Stomach (tissue), 9 donors: Measurements from ENCODE around the gene FRY. TPM values are rescaled to one million over a fixed set of nuclear protein-coding genes. Genes with fewer than 3 reads are reported as not detected.

Source experiments
- DNase-seq, 2 donors: peaks; one replicate each; pipeline versions ENCODE4 v3.0.0 to v3.0.0-alpha.2; 2013 to 2019
- H3K27ac ChIP-seq, 5 donors: fragments of 200-600 bp in 4 of 5; sonication (generic) in 4 of 5; one replicate each; pipeline ENCODE4 v1.5.1; 2013 to 2019; ENCODE audit warnings: mild to moderate bottlenecking in 1 of 5, moderate library complexity in 1 of 5
- H3K27me3 ChIP-seq, 3 donors: fragments of 200-600 bp; sonication (generic); one replicate each; pipeline ENCODE4 v1.5.1; 2017 to 2019; ENCODE audit warnings: mixed run types in 1 of 3
- H3K36me3 ChIP-seq, 4 donors: fragments of 200-600 bp; sonication (generic); 1 replicate in 3 of 4; 2 replicates in 1 of 4; pipeline ENCODE4 v1.5.1; 2016 to 2019
- H3K4me1 ChIP-seq, 4 donors: fragments of 200-600 bp; sonication (generic); one replicate each; pipeline ENCODE4 v1.5.1; 2016 to 2019
- H3K4me3 ChIP-seq, 4 donors: fragments of 200-600 bp; sonication (generic) in 3 of 4; one replicate each; pipeline ENCODE4 v1.5.1; 2016 to 2019; ENCODE audit warnings: mild to moderate bottlenecking in 1 of 4
- H3K9me3 ChIP-seq, 4 donors: fragments of 200-600 bp; sonication (generic); one replicate each; pipeline ENCODE4 v1.5.1; 2016 to 2019
- CTCF ChIP-seq, 7 experiments: fragments of 450-650 bp in 4 of 7; fragments of 200-600 bp in 3 of 7; sonication (generic) in 3 of 7; IDR thresholded peaks; one replicate each; pipeline ENCODE4 v1.5.1; 2016 to 2019; ENCODE audit warnings: antibody characterized with exemption in 7 of 7, control low read depth in 2 of 7, mild to moderate bottlenecking in 1 of 7
- EP300 ChIP-seq: sonication (generic); formaldehyde crosslinking; IDR thresholded peaks from one replicate; pipeline ENCODE4 v1.6.1; 2017; ENCODE audit warnings: antibody characterized with exemption
- POLR2A ChIP-seq, 4 donors: fragments of 450-650 bp; IDR thresholded peaks; one replicate each; pipeline ENCODE4 v1.6.1; 2016; ENCODE audit warnings: antibody characterized with exemption in 4 of 4, control low read depth in 2 of 4, mild to moderate bottlenecking in 1 of 4, moderate library complexity in 1 of 4
- POLR2AphosphoS5 ChIP-seq, 3 donors: sonication (generic); formaldehyde crosslinking; IDR thresholded peaks; one replicate each; pipeline ENCODE4 v1.6.1; 2016; ENCODE audit warnings: antibody characterized with exemption in 3 of 3
- WGBS, 5 donors: extraction: QIAGEN DNeasy Blood & Tissue Kit in 3 of 5; methylation state at CpG; one replicate each; pipeline versions ENCODE4 v1.1.5 to v1.1.7; 2013 to 2018; 5-methylcytosine and 5-hydroxymethylcytosine counted together
- intact Hi-C: fragments of 100-400 bp; cut with DNase I; formaldehyde crosslinking; loops from one replicate; pipeline ENCODE4 v1.15.1; 2023; ENCODE audit warnings: low total_unique reads
- polyA plus RNA-seq, 3 donors: library from polyadenylated mRNA; stranded (reverse); fragments of 200-250 nt; gene quantifications; one replicate each; pipeline ENCODE4 v1.2.3, GENCODE V29; 2013
- total RNA-seq, 5 donors: library from RNA; depleted of rRNA; stranded (reverse); fragments of >200 nt; gene quantifications; one replicate each; pipeline versions ENCODE4 v1.1.0 to v1.2.3, GENCODE V29; 2014 to 2016
- donor health status: healthy with polysubstance abuse.
- donor health status: Bipolar disorder and iron deficiency.
- donor health status: healthy.

Gene FRY
- total and polyA plus RNA-seq, 8 donors = 3.5 to 97.1 (median 16.4) TPM

- Histone ChIP-seq H3K36me3 (no peaks in the 10 kb centered on the region), H3K4me1 (peaks cover 3 to 23% (median 19%) of the 10 kb centered on the region in 4 donors), H3K9me3 (no peaks in the 10 kb centered on the region), H3K27ac (no peak overlapping the region), H3K27me3 (no peaks in the 10 kb centered on the region), H3K4me3 (no peak overlapping the region)
- intact Hi-C loops = no loop called here
- no peak for DNase-seq
- TF ChIP-seq CTCF (IDR thresholded peaks at IDR 0.05) = no peak
- TF ChIP-seq POLR2AphosphoS5 (IDR thresholded peaks at IDR 0.05) = no peak
- no peak for TF ChIP-seq POLR2A (IDR thresholded peaks at IDR 0.05)
- TF ChIP-seq EP300 = no peak
- WGBS, 5 donors = 82 to 90% (median 88%) methylated on average over 3 of the region's 3 CpGs
These were observed 5.0 kb upstream of the FRY start for GRCh38 chr13:32026623-32027022.

DNA sequence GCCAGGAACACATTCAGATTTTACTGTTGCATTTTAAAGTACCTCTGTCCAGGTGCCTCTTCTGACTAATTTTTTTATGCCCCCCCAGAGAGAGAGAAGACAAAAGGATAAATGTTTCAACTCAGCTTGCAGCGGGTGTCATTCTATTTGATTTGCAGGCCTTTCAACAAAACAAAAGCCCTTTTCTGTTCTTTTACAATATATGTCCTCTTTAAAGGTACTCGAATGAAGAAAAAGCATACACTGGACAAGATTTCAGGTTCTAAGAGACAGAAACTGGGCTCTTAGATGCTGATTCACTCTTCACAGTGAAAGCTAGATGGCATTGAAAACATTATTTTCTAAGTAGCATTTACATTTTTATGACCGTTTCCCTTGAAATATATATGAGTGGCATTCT, 2.9 kb upstream of the FRY start:
- Histone ChIP-seq H3K9me3 (no peaks in the 10 kb centered on the region), H3K4me3 (no peak overlapping the region), H3K36me3 (no peaks in the 10 kb centered on the region), H3K27ac (no peak overlapping the region), H3K4me1 (peaks cover 8 to 29% (median 18%) of the 10 kb centered on the region in 4 donors), H3K27me3 (no peaks in the 10 kb centered on the region)
- DNase-seq = no peak
- intact Hi-C loops = no loop called here
- WGBS, 5 donors = 77 to 91% (median 90%) methylated on average over 3 of the region's 3 CpGs
- TF ChIP-seq POLR2AphosphoS5 (IDR thresholded peaks at IDR 0.05) = no peak

- Histone ChIP-seq H3K9me3 (no peaks in the 10 kb centered on the region), H3K36me3 (no peaks in the 10 kb centered on the region), H3K27me3 (no peaks in the 10 kb centered on the region), H3K4me1 (peaks cover 8 to 38% (median 20%) of the 10 kb centered on the region in 4 donors), H3K27ac (no peak overlapping the region), H3K4me3 (no peak overlapping the region)
- intact Hi-C loops = no loop called here
- WGBS, 5 donors = 79 to 93% (median 85%) methylated on average over 6 of the region's 6 CpGs
- DNase-seq = no peak
- TF ChIP-seq CTCF (IDR thresholded peaks at IDR 0.05) (no peak), POLR2A (IDR thresholded peaks at IDR 0.05) (no peak), POLR2AphosphoS5 (IDR thresholded peaks at IDR 0.05) (no peak), EP300 (no peak)
These were observed 1.9 kb upstream of the FRY start for GRCh38 chr13:32029684-32030083.

- H3K4me3 ChIP-seq = peak overlapping the region; percentile 59 to 72 (median 66)
- no peak for DNase-seq
- TF ChIP-seq EP300 (no peak), POLR2A (IDR thresholded peaks at IDR 0.05) (no peak), POLR2AphosphoS5 (IDR thresholded peaks at IDR 0.05) (no peak), CTCF (IDR thresholded peaks at IDR 0.05) (no peak)
- no peaks in the 10 kb centered on the region for H3K36me3 ChIP-seq
- H3K4me1 ChIP-seq = peaks cover 15 to 53% (median 29%) of the 10 kb centered on the region in 4 donors
- no peaks in the 10 kb centered on the region for H3K27me3 ChIP-seq
- intact Hi-C loops = no loop called here
- peak overlapping the region; percentile 58 to 83 (median 74) for H3K27ac ChIP-seq
- no peaks in the 10 kb centered on the region for H3K9me3 ChIP-seq
- 15 to 38% (median 35%) methylated on average over 3 of the region's 3 CpGs for WGBS, 5 donors
These were observed 319 bp downstream of the FRY start for GRCh38 chr13:32031815-32032370.

DNA sequence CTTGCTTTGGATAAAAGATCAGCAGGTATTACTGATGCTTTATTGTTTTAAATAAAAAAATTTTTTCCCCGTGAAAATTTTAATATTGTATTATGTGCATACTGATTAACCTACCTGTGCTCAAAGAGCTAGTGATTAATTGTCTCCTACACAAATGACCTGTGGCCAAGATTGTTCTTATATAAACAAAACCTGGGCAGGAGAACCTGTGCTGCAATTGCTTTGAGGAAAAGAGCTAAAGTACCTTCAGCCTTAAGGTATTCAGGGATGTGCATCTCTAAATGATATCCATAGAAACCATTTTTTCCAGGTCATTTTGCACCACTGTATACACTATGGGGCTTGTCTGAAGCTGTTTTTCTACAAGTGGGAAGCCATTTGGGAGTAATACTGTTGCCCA, 1.2 kb downstream of the FRY start:
- peak overlapping the region in 1 of 5 donors; percentile 77 for H3K27ac ChIP-seq
- intact Hi-C loops = no loop called here
- peaks cover 15 to 60% (median 38%) of the 10 kb centered on the region in 4 donors for H3K4me1 ChIP-seq
- no peaks in the 10 kb centered on the region for H3K9me3 ChIP-seq
- TF ChIP-seq CTCF (IDR thresholded peaks at IDR 0.05) (no peak), POLR2A (IDR thresholded peaks at IDR 0.05) (no peak), POLR2AphosphoS5 (IDR thresholded peaks at IDR 0.05) (no peak), EP300 (no peak)
- peak overlapping the region in 1 of 4 donors; percentile 3 for H3K4me3 ChIP-seq
- 33 to 49% (median 43%) methylated on average over 1 of the region's 1 CpG for WGBS, 5 donors
- no peak for DNase-seq
- no peaks in the 10 kb centered on the region for H3K36me3 ChIP-seq
- no peaks in the 10 kb centered on the region for H3K27me3 ChIP-seq
